ENCODE data around the gene CRTC2.

GRCh38 chr1:153942766-153943549 lies 15.5 kb downstream of the CRTC2 start:
- TF ChIP-seq EZH2 (IDR thresholded peaks at IDR 0.05; ENCODE audit: low read length, missing control alignments) = no peak
- no peak for TF ChIP-seq CTCF (conservative IDR thresholded peaks at IDR 0.05 in 1 of 2, IDR thresholded peaks at IDR 0.05 in 1 of 2; ENCODE audit: low read depth in 1 of 2, low read length in 2 of 2)

All from fibroblast of lung (primary cell).